Thyroid gland (tissue), 4 donors: ENCODE results near the gene DENND5A.
"Not testable (repeated sequence)": the region's sequence is repeated elsewhere in the genome, so short reads cannot be mapped to it uniquely, and the experiment has no call there.

Experiments
- POLR2A ChIP-seq, 2 donors: fragments of 450-650 bp; IDR thresholded peaks; one replicate each; pipeline ENCODE4 v1.6.1; 2017; ENCODE audit warnings: antibody characterized with exemption in 2 of 2, mild to moderate bottlenecking in 2 of 2, moderate library complexity in 1 of 2
- TF ChIP-seq, protein P1 (sequence below), 6 experiments: fragments of 200-600 bp in 3 of 6; fragments of 450-650 bp in 3 of 6; sonication (generic) in 3 of 6; IDR thresholded peaks; one replicate each; pipeline ENCODE4 v1.5.1; 2016 to 2019; ENCODE audit warnings: antibody characterized with exemption in 6 of 6, mild to moderate bottlenecking in 2 of 6, inconsistent platforms in 1 of 6, moderate library complexity in 1 of 6

DNA sequence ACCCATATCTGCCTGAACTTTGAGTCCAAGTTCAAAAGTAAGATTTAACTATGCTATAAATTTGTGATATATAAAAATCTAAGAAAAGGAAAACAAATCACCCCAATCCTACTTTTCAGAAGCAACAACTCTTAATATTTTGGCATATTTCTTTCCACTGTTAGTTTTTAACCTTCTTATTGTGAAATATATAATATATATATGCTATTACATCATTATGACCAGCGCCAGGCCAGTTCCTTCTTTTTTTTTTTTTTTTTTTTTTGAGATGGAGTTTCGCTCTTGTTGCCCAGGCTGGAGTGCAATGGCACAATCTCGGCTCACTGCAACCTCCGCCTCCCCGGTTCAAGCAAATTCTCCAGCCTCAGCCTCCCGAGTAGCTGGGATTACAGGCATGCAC is 103.2 kb downstream of the DENND5A start:
- TF ChIP-seq, protein P1, sequence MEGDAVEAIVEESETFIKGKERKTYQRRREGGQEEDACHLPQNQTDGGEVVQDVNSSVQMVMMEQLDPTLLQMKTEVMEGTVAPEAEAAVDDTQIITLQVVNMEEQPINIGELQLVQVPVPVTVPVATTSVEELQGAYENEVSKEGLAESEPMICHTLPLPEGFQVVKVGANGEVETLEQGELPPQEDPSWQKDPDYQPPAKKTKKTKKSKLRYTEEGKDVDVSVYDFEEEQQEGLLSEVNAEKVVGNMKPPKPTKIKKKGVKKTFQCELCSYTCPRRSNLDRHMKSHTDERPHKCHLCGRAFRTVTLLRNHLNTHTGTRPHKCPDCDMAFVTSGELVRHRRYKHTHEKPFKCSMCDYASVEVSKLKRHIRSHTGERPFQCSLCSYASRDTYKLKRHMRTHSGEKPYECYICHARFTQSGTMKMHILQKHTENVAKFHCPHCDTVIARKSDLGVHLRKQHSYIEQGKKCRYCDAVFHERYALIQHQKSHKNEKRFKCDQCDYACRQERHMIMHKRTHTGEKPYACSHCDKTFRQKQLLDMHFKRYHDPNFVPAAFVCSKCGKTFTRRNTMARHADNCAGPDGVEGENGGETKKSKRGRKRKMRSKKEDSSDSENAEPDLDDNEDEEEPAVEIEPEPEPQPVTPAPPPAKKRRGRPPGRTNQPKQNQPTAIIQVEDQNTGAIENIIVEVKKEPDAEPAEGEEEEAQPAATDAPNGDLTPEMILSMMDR (IDR thresholded peaks at IDR 0.05): not testable (repeated sequence)
- TF ChIP-seq POLR2A (IDR thresholded peaks at IDR 0.05): not testable (repeated sequence)
